ENCODE results near the gene EDN3.
"Not testable (repeated sequence)": the region's sequence is repeated elsewhere in the genome, so short reads cannot be mapped to it uniquely, and the experiment has no call there.

Gene EDN3

GRCh38 chr20:59335377-59335776 is 35.0 kb downstream of the EDN3 start:
- no peak for DNase-seq (ENCODE audit: low read depth, low spot score)

- DNase-seq (ENCODE audit: low read depth, low spot score), result no peak
These were observed 36.1 kb downstream of the EDN3 start for GRCh38 chr20:59336540-59336939.

- not testable (repeated sequence) for DNase-seq (ENCODE audit: low read depth, low spot score)
These were observed 38.0 kb downstream of the EDN3 start for GRCh38 chr20:59338444-59338843.

GRCh38 chr20:59340201-59340885 is 39.9 kb downstream of the EDN3 start:
- no peak for DNase-seq (ENCODE audit: low read depth, low spot score)

- not testable (repeated sequence) for DNase-seq (ENCODE audit: low read depth, low spot score)
These were observed 41.0 kb downstream of the EDN3 start for GRCh38 chr20:59341285-59342022.

GRCh38 chr20:59342023-59342957 is 41.9 kb downstream of the EDN3 start:
- no peak for DNase-seq (ENCODE audit: low read depth, low spot score)

- no peak for DNase-seq (ENCODE audit: low read depth, low spot score)
These were observed 45.6 kb downstream of the EDN3 start for GRCh38 chr20:59346061-59346460.

GRCh38 chr20:59349277-59349676 is 48.9 kb downstream of the EDN3 start:
- no peak for DNase-seq (ENCODE audit: low read depth, low spot score)

GRCh38 chr20:59350330-59351156 is 50.1 kb downstream of the EDN3 start:
- no peak for DNase-seq (ENCODE audit: low read depth, low spot score)

- DNase-seq (ENCODE audit: low read depth, low spot score), result no peak
These were observed 51.0 kb downstream of the EDN3 start for GRCh38 chr20:59351157-59352040.

- no peak for DNase-seq (ENCODE audit: low read depth, low spot score)
These were observed 52.1 kb downstream of the EDN3 start for GRCh38 chr20:59352541-59352940.

GRCh38 chr20:59352990-59353389 is 52.6 kb downstream of the EDN3 start:
- no peak for DNase-seq (ENCODE audit: low read depth, low spot score)

- no peak for DNase-seq (ENCODE audit: low read depth, low spot score)
These were observed 54.0 kb downstream of the EDN3 start for GRCh38 chr20:59354460-59354859.

GRCh38 chr20:59355242-59355641 is 54.8 kb downstream of the EDN3 start:
- no peak for DNase-seq (ENCODE audit: low read depth, low spot score)

GRCh38 chr20:59356662-59357165 is 56.3 kb downstream of the EDN3 start:
- no peak for DNase-seq (ENCODE audit: low read depth, low spot score)

GRCh38 chr20:59358793-59359192 is 58.4 kb downstream of the EDN3 start:
- DNase-seq (ENCODE audit: low read depth, low spot score), result not testable (repeated sequence)

GRCh38 chr20:59359906-59360725 is 59.7 kb downstream of the EDN3 start:
- no peak for DNase-seq (ENCODE audit: low read depth, low spot score)

- DNase-seq (ENCODE audit: low read depth, low spot score), result no peak
These were observed 60.5 kb downstream of the EDN3 start for GRCh38 chr20:59360934-59361333.

- no peak for DNase-seq (ENCODE audit: low read depth, low spot score)
These were observed 61.0 kb downstream of the EDN3 start for GRCh38 chr20:59361411-59361810.

All from activated CD4-positive, CD25-positive, alpha-beta regulatory T cell treated with anti-CD3 and anti-CD28 coated beads, Interleukin-2, amount 50 U/mL, for 16 hours (primary cell).